Measurements from ENCODE around the gene AK9.

- TF ChIP-seq SP1 (IDR thresholded peaks at IDR 0.05; ENCODE audit: low read depth) (no peak), CTCF (IDR thresholded peaks at IDR 0.05 in 2 of 3, conservative IDR thresholded peaks at IDR 0.05 in 1 of 3; ENCODE audit: borderline replicate concordance in 1 of 3, insufficient read depth in 1 of 3, low read depth in 2 of 3, low read length in 2 of 3) (no peak), POLR2A (IDR thresholded peaks at IDR 0.05; ENCODE audit: borderline replicate concordance, extremely low read depth, insufficient read depth, insufficient read length) (no peak), EZH2phosphoT487 (IDR thresholded peaks at IDR 0.05; ENCODE audit: borderline replicate concordance) (no peak), REST (IDR thresholded peaks at IDR 0.05; ENCODE audit: low read depth) (no peak), ZBTB33 (IDR thresholded peaks at IDR 0.05; ENCODE audit: extremely low read depth, insufficient replicate concordance, low read length) (no peak), MAX (IDR thresholded peaks at IDR 0.05) (no peak), JUND (IDR thresholded peaks at IDR 0.05) (no peak)
Measured at GRCh38 chr6:109696355-109696754, 5.4 kb upstream of the AK9 start.
